HG02970 (cell line): ENCODE data around the gene CAMK2G.
"Not testable (repeated sequence)": the region's sequence is repeated elsewhere in the genome, so short reads cannot be mapped to it uniquely, and the experiment has no call there.

Experiments
- ATAC-seq: cut with Tn5 transposase; IDR thresholded peaks from one replicate; pipeline ENCODE4 v1.9.1; 2021; ENCODE audit warnings: mild to moderate bottlenecking, moderate library complexity, moderate number of reproducible peaks; ENCODE audit not compliant: unreplicated experiment, low FRiP score

Gene CAMK2G

GRCh38 chr10:73842349-73842748 is 32.0 kb downstream of the CAMK2G start:
- no peak for ATAC-seq

GRCh38 chr10:73841526-73842285 is 32.6 kb downstream of the CAMK2G start:
- no peak for ATAC-seq

GRCh38 chr10:73841061-73841421 is 33.3 kb downstream of the CAMK2G start:
- no peak for ATAC-seq

- ATAC-seq = no peak
These were observed 33.8 kb downstream of the CAMK2G start for GRCh38 chr10:73840403-73841060.

GRCh38 chr10:73840056-73840402 is 34.3 kb downstream of the CAMK2G start:
- ATAC-seq = no peak

GRCh38 chr10:73839276-73839966 is 34.9 kb downstream of the CAMK2G start:
- no peak for ATAC-seq

- no peak for ATAC-seq
These were observed 35.5 kb downstream of the CAMK2G start for GRCh38 chr10:73838827-73839226.

- ATAC-seq = no peak
These were observed 36.3 kb downstream of the CAMK2G start for GRCh38 chr10:73838008-73838567.

GRCh38 chr10:73837072-73837471 is 37.3 kb downstream of the CAMK2G start:
- no peak for ATAC-seq

GRCh38 chr10:73836427-73836980 is 37.9 kb downstream of the CAMK2G start:
- no peak for ATAC-seq

GRCh38 chr10:73829090-73829489 is 45.3 kb downstream of the CAMK2G start:
- ATAC-seq = not testable (repeated sequence)

GRCh38 chr10:73828161-73828560 is 46.2 kb downstream of the CAMK2G start:
- no peak for ATAC-seq

GRCh38 chr10:73827346-73828089 is 46.8 kb downstream of the CAMK2G start:
- no peak for ATAC-seq

- no peak for ATAC-seq
These were observed 50.1 kb downstream of the CAMK2G start for GRCh38 chr10:73824146-73824725.

GRCh38 chr10:73823391-73823790 is 51.0 kb downstream of the CAMK2G start:
- no peak for ATAC-seq

- no peak for ATAC-seq
These were observed 54.8 kb downstream of the CAMK2G start for GRCh38 chr10:73819513-73820093.

GRCh38 chr10:73819081-73819480 is 55.3 kb downstream of the CAMK2G start:
- ATAC-seq = no peak

- no peak for ATAC-seq
These were observed 56.0 kb downstream of the CAMK2G start for GRCh38 chr10:73818402-73818801.

- no peak for ATAC-seq
These were observed 56.5 kb downstream of the CAMK2G start for GRCh38 chr10:73817826-73818225.
